HG02759 (cell line): ENCODE measurements around the gene ZNF407.

Experiments used
- ATAC-seq: cut with Tn5 transposase; IDR thresholded peaks from one replicate; pipeline ENCODE4 v1.9.1; 2021; ENCODE audit warnings: mild to moderate bottlenecking, moderate library complexity; ENCODE audit not compliant: unreplicated experiment

ZNF407 gene

DNA sequence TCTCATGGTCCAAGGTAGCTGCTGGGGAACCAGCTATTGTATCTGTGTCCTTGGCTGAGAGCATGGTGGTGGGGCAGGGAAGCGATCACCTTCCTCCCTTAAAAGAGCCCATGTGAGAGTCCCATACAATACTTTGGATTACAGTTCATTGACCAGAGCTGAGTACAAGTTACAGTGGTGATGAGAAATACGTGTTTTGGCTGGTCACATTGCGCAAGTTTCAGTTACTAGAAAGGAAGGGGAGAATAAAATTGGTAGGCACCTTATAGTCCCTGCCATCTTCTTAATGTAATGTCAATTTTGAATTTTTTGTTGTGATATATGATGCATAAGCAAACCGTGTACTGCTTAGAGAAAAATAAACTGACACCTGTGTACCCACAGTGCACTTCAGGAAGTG lies 67.7 kb downstream of the ZNF407 start:
- no peak for ATAC-seq

GRCh38 chr18:74665905-74666304 lies 68.2 kb downstream of the ZNF407 start:
- no peak for ATAC-seq

GRCh38 chr18:74669136-74669798 lies 71.6 kb downstream of the ZNF407 start:
- ATAC-seq = no peak

DNA sequence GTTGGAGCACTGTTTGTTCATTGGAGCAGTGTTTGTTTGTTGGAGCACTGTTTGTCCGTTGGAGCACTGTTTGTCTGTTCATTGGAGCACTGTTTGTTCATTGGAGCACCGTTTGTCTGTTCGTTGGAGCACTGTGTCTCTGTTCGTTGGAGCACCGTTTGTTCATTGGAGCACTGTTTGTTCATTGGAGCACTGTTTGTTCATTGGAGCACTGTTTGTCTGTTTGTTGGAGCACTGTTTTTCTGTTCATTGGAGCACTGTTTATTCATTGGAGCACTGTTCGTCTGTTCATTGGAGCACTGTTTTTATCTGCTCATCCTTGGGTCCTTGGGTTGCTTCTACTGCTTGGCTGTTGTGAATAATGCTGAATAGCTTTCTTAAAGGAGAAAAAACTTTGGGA lies 74.7 kb downstream of the ZNF407 start:
- no peak for ATAC-seq

GRCh38 chr18:74674487-74674886 lies 76.8 kb downstream of the ZNF407 start:
- no peak for ATAC-seq

DNA sequence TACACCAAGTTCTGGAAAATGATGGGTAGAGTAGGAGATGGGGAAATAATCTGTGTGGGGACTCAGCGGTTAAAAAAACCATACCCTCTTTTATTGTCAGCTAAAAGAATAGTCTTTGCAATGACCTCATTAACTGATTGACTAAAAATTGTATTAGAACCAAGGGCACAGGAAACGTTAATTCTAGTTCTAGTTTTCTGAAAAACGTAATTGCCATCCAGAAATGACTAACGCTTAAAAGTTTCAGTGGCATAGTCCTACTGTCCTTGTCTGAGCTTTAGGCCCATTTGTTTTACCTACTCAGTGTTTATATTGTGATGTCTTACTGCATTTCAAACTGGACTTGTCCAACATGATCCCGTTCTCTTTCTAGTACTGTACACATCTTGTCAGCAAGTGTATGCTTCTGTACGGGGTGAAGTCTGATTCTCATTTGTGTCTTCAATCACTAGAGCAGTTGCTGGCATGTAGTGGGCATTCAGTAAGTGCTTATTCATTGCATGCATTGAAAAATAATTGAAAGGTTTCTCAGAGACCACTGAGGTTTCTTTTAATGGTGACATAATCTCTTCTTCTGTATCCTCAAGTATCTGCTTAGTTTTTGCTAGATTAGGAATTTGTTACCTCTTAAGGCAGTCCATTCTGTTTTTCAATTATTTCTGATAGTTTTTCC lies 81.5 kb downstream of the ZNF407 start:
- ATAC-seq = no peak

- no peak for ATAC-seq
Observed at GRCh38 chr18:74679679-74680076, 82.0 kb downstream of the ZNF407 start.

GRCh38 chr18:74682141-74682990 lies 84.7 kb downstream of the ZNF407 start:
- ATAC-seq = no peak

DNA sequence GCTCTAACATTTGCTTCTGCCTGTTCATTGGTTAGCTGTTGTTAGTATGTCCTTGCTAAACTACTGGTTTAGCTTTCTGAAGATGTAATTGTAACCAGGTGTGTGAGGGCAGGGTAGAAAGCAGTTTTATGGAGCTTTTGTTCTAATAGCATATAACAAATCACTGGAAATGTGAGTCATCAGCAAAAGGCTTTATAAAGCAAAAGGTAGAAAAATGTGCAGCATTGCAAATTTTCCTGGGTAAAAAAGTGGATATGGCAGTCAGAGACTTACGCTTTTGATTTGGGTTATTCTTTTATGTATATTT lies 85.3 kb downstream of the ZNF407 start:
- no peak for ATAC-seq

- ATAC-seq = no peak
Observed at GRCh38 chr18:74683573-74683972, 85.9 kb downstream of the ZNF407 start.

DNA sequence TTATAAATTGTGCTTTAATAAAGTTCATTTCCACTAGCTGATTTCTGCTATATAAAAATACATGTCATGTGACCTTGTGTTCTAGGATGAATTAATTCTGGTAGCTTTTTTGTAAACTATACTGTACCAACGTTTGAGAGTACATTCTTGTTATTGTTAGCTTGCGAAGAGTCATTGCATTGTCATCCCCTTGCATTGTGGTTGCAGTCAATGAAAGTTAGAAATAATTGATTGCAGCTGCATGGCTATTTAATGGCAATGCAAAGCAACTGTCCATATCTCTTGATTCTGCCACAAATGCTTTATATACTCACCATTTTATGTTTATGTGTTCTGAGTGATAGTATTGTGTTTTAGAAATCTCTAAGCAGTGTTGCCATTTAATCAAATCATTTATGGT lies 91.6 kb downstream of the ZNF407 start:
- no peak for ATAC-seq

GRCh38 chr18:74692367-74693013 lies 94.8 kb downstream of the ZNF407 start:
- no peak for ATAC-seq

DNA sequence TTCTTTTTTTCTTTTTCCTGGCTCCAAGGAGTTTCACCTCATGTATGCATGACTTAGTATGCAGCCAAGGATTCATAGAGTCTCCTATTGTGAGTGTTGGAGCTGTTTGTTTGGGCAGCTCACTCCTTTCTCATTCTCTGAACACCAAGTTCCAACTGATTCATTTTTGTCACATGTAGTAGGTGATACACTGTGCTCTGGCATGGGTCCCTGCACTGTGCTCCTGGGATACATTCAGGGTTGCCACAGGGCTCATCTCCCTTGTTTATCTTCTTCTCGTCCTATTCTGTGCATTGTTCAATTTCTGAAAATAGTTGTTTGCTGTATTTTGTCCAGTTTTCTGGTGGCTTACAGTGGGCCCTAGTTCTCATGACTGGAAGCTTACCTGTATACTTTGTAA lies 96.8 kb downstream of the ZNF407 start:
- ATAC-seq = no peak

GRCh38 chr18:74695170-74695569 lies 97.5 kb downstream of the ZNF407 start:
- no peak for ATAC-seq

DNA sequence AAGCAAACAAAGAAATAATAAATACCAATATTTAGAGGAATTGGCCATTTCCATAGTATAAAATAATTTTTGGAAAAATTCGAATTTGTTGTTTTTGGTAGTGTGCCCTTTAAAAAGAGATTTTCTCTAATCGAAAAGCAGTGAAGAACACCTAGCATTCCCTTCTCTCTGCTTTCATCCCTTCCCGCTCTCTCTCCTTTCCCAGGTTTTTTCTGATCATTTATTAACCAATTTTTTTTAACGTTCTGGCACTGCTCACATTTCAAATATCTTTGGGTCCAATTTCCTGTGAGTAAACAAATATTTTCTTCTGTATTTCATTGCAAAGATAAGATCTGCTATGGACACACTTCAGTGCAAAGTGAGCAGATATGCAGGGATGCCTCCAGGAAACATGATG lies 101.2 kb downstream of the ZNF407 start:
- ATAC-seq = no peak

GRCh38 chr18:74699455-74699854 lies 101.8 kb downstream of the ZNF407 start:
- ATAC-seq = no peak

DNA sequence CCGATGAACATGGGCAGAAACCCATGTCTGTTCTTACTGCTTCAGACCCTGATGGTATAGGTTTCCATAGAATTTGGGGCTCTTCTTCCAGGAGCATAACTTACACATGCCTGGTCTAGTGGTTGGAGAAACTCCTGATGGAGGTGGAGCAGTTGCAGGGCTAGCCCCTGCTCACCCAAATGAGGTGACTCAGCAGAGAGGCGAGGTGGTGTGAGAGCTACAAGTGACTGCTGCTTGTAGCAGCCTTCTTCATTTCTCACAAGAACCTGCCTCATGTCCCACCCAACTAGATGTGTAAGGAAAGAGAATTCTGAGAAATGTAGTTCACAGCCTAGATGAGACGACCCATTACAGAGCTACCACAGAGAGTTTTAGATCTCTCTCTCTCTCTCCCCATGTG lies 105.3 kb downstream of the ZNF407 start:
- ATAC-seq = no peak

DNA sequence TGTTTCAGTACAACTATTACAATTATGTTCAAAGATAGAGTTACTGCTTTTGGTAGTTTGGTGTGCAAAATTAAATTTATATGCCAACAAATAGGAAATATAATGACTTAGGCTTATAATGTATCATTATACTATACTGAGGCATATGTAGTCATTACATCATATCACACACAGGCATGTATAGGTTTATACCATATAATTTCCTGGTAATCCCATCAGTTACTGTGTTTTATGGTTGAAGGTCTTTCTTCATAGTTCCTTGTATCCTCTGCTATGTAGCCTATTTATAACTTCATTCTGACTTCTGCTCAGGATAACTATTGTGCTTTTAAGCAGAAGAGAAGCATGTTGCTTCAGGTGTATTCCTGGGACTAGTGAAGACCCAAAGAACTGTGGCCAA lies 110.5 kb downstream of the ZNF407 start:
- ATAC-seq = no peak

GRCh38 chr18:74709452-74709851 lies 111.8 kb downstream of the ZNF407 start:
- no peak for ATAC-seq

- no peak for ATAC-seq
Observed at GRCh38 chr18:74714120-74714519, 116.5 kb downstream of the ZNF407 start.

DNA sequence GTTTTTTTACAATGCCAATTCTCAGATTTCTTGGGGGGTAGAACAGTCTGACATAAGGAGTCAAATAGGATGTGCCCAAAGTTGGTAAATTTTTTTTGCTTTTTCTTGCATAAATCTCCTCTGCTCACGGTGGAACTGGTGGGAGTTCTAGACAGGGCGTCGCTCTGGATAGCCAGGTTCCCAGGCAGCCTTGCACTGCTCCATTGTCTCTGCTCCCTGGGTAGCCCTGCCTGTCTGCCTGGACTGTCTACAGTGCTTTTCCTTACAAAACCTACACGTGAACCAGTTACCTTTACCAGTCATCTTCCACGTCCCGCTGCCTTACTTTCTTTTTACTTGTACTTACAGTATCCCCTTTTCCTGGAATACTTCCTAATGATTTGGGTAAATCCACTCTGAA lies 117.1 kb downstream of the ZNF407 start:
- no peak for ATAC-seq

- no peak for ATAC-seq
Observed at GRCh38 chr18:74715306-74715705, 117.6 kb downstream of the ZNF407 start.
